Fibroblast of upper back skin (primary cell): ENCODE results near the gene DCP1A.

Experiments used
- DNase-seq: peaks from one replicate; pipeline ENCODE4 v3.0.0-alpha.2; 2013

Gene DCP1A

DNA sequence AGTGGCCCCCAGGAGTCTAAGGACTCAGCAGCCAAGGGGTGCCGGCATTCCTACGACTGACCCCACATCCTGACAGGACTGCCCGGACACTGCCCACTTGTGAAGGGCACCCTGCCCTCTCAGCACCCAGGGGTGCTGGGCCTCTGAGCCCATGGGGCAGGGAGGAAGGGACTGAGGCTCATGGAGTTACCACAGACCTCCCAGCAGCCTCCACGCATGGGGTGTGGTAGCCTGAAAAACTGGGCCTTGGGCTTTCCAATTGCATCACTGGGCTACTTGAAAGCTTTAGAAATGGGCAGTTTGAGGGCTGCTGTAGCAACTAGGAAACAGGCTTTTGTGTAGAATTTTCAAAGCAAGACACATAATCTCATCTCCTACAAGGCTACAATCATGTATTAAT is 104.7 kb downstream of the DCP1A start:
- DNase-seq = no peak

DNA sequence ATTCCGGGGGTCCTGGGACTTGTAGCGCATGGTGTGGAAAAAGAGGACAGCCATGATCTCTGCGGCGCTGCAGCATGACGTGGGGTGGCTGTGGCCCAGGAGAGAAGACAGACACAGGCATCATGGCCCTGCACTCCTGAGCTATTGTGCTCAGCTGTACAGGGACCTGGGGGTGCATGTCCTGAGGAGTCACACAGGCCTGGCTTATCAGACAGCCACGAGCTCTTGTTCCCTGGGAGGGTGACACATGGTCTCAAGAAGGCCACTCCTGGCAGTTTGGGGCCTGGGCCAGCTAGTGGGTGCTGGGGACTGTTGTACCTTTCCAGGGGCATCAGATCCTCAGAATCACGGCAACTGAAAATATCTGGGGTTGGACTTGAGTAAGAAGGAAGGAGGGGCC is 105.2 kb downstream of the DCP1A start:
- no peak for DNase-seq

DNA sequence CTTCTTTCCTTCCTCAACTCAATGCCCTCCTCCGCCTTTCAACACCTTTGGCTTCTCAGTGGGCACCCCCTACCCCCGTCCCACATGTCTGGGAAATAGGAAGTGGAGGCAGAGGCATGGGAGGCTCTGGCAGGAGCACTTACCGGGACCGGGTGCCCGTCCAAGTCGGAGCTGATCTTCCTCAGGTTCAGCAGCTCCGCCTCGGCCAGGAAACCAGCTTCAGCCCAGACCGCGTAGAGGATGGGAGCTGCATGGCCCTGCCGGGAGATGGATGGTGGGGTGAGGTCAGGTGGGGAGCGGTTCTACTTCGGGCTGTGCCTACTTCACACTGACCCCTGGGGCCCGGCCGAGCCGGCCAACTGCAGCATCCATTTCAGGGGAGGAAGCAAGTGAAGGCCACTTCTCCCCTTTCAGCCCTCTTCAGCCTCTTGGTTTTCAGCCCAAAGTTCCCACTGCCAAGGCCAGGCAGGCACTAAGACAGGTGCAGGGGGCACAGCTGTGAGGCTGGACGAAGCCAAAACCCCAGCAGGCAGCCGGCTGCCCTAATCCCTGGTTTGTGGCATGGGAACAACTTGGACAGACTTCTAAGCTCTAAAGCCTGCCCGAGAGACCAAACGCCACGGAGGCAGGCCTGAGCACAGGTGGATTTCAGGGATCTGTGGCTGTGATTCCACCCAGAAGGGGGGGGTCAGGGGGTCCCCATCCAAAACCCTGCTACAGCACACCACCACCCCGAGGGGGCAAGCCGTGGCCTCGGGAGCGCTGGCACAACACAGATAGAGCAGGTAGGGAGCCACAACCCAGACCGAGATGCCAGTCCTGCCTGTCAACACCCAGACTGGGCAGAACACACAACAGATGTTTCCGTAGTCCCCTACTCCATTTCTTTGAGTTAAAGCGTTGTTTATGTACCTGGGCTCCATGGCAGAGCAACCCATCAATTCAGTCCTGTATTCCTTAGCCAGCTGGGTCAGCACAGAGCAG is 106.1 kb downstream of the DCP1A start:
- no peak for DNase-seq

DNA sequence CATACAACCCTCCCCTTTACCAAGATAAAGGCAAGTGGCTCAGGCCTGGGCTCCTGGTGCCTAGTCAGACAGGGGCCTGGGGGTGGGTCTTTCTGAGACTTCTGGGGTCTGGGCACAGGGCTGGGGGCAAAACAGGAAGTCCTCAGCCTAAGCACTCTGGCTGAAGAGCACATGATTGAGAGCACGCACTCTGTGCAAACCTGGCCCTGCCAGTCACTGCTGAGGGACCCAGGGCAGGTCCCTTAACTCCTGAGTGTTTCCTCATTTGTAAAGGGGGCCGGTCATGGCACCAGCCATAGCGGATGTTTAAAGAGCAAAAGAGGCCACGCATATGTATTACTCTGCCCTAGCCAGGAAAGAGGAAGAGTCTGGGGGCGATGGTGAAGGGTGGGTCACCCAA is 107.5 kb downstream of the DCP1A start:
- DNase-seq = no peak

GRCh38 chr3:53238886-53239285 is 108.5 kb downstream of the DCP1A start:
- DNase-seq = no peak

DNA sequence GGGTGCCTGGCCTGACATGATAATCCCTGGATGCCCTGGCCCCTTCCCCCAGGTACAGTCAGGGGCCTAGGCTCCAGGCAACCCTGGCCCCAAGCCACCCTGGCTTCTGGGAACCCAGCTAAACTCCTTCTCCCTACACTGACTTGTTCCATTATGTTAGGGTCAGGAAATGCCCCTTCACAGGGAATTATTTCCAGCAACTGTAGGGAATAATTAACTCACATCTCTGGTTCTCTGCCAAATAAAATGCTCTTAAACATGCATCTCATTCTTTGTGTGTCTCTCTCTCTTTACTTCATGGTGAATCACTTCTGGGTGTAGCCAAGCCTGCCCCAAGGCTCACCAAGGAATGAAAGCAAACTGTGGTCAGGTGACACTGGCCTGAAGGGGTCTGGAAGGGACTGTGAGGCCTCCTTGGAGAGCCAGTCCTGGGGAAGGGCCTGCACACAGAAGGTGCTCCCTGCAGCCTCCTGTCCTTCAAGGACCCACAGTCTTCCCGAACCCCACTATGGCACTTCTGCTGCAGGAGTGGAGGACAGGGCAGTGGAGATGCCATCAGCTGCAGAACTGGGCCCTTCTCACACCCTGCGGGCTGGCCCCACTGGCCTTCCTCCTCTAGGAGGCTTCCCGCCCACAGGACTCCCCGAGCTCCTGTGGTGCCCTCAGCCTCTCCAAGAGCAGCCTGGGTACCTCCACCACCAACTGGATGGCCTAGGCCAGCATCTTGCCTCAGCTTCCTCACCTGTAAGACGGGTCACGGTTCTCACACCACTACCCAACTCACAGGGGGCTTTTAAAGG is 109.1 kb downstream of the DCP1A start:
- DNase-seq = peak; percentile 95

DNA sequence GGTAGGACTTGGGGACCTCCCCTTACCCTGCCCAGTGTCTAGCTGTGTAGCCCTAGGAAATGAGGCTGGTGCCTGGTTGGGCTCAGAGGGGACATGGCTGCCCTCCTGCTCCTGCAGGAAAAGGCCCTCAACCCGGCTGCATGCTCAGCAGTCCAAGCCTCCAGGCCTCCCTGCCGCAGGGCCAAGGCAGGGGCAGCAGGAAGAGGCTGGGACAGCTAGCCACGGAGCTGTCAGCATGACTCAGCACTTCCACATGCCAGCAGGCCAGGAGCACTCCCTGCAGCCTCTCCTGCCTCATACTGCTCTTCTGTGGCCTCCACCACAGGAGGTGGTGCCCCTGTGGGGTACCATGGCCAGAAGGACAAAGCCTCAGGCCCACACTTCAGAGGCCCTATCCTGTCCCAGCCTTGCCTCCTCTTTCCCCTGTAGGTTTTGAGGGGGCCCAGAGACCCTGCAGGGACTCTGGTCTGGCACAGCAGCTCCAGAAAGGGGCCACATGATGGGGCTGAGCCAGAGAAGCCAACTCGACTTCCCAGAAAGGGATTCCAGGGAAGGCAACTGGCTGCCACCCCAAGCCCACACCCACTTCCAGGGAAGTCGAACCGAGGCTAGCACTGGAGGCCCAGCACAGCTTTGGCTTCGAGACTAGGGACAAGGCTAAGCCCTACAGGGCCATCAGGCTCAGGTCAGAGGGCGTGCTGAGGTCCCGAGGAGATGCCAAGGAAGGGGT is 111.1 kb downstream of the DCP1A start:
- peak; percentile 87 for DNase-seq

GRCh38 chr3:53235545-53235944 is 111.8 kb downstream of the DCP1A start:
- DNase-seq = no peak

DNA sequence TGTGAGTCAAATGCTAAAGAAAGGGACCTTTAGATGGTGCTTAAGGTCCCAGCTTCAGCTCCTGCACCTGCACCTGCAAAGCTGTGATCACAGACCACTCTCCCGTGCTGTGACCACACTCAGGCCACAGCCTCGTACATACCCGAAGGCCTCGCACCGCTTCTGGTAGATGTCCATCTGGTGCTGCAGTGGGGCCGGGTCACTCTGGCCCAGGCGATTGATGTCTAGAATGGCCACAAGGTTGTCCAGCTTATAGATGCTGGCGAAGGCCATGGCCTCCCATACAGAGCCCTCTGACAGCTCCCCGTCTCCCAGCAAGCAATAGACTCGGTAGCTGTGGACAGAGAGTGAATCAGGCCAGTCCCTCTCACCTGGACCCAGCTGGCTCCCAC is 112.5 kb downstream of the DCP1A start:
- DNase-seq = no peak

DNA sequence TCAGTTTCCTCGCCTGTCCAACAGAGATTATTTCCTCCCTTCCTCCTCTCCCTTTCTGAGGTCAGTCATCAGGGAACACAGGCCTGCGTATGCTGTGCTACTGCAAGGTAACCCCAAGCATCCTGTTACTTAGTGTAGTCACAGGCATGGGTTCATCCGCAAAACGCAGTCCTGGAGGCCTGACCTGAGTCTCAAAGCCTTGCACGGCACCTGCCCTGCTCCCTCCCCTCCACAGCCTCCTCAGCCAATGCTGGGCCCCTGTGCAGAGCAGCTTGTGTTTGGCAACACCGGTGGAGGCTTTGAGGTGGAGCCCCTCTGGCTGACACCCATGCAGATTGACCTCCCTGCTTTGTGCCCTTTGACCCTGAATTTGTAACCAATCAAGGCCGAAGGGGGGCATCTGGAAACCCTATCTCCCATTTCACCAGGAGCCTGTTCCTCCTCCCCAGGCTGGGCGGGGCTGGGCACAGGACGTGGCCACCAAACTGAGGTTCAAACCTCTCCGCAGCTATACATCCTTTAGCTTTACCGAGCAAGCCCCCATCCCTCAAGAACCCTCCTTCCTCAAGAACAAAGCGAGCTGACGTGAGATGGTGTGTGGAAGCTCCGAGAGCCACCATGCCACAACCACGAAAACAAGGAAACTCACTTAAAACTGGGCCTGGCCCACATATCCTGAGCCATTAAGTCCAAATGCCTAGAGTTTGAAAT is 113.1 kb downstream of the DCP1A start:
- DNase-seq = no peak
